ENCODE data around the gene ZC3H18.
"Not testable (repeated sequence)": the region's sequence is repeated elsewhere in the genome, so short reads cannot be mapped to it uniquely, and the experiment has no call there.

The ZC3H18 gene

GRCh38 chr16:88609426-88609825 is 39.2 kb downstream of the ZC3H18 start:
- DNase-seq: not testable (repeated sequence)

- DNase-seq: no peak
Observed at GRCh38 chr16:88610080-88610479, 39.9 kb downstream of the ZC3H18 start.

DNA sequence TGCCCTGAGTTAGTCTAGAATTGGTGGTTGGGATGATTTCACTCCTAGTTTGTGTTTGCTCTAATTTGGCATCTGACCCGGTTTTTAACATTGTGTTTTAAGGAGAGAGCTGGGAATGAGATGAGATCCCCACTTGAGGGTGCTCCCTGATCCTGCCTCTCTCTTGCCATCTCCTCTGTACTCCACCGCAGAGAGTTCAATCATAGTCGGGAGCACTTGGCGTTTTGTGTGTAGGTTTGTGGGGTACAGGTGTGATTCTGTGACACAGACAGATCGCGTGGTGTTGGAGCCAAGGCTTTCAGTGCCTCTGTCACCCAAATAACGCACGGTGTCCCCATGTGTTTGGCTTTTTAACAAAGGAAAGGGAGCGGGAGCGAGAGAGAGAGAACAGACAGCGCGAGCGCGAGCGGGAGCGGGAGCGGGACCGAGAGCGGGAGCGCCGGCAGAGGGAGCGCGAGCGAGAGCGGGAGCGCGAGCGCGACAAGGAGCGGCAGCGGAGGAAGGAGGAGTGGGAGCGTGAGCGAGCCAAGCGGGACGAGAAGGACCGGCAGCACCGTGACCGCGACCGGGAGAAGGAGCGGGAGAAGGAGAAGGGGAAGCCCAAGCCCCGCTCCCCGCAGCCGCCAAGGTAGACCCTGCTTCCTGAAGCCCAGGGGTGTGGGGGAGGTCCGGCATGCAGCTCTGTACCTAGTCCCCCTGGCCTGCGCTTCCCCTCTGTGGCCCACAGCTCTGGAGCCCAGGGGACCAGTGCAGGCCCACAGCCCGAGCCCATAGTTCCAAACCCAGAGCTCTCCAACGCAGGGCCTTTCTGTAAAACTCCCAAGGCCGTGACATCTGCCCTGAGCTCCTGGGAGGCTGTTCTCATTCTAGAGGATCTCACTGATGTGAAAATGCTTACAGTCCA is 41.0 kb downstream of the ZC3H18 start:
- no peak for DNase-seq

GRCh38 chr16:88613293-88613692 is 43.1 kb downstream of the ZC3H18 start:
- no peak for DNase-seq

DNA sequence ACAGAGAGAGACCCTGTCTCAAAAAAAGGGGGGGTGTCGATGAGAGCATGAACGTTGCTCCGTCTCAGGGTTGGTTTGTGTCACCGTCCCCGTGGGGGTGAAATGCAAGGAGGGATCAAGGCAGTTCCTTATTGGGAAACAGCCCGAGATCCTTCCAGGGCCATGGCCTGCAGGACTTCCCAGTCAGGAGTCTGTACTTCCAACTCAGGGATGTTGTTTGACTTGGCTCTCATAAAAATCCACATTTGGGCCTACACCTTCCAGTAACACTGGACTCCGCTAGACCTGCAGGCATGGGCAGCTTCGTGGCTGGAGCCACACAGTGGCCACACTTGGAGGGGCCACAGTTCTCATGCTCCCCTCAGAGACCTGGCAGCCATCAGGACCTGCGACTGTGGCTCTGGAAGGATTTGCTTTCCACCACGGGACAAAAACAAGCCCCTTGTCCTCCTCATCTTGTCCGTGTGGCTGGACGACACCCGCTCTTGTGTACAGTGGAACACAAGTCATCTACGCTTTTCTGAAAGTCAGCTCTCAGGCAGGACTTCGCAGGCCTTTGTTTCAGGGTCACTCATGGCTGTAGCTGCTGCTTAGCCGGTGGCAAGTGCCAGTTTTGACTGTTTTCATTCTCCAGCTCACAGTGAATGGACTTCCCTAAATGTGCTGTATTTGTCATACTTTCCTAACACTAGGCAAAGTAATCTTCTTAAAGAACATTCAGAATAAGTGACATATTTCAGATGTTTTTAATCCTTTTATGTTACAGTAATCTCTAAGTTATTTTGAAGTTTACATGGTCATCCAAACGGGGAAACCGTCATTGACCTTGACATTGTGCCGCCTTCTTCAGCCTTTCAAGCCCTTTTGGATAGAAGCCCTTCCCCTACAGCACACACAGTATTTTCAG is 44.0 kb downstream of the ZC3H18 start:
- no peak for DNase-seq

DNA sequence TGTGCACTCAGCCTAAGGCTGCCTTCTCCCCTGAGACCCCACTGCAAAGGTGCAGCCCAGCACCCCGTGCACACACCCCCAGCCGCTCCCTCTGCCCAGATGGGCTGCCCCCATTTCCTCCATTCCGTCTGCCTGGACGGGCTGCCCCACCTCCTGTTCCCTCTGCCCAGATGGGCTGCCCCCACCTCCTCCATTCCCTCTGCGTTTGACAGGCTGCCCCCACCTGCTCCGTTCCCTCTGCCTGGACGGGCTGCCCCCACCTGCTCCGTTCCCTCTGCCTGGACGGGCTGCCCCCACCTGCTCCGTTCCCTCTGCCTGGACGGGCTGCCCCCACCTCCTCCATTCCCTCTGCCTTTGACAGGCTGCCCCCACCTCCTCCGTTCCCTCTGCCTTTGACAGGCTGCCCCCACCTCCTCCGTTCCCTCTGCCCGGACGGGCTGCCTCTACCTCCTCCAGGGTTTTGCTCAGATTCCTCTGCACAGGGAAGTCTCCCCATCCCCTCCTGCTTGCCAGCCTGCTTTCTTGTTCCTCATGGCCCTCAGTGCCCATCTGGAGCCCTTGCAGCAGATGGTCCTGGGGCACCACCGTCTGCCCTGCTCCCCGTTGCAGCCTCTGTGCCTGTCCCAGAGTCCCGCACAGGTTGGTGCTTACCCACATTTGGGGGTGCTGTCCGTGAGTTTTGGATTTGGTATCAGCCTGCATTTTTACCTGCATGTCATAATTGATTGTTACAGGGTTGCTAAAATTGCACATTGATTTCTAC is 44.8 kb downstream of the ZC3H18 start:
- no peak for DNase-seq

GRCh38 chr16:88616320-88616719 is 46.1 kb downstream of the ZC3H18 start:
- no peak for DNase-seq

DNA sequence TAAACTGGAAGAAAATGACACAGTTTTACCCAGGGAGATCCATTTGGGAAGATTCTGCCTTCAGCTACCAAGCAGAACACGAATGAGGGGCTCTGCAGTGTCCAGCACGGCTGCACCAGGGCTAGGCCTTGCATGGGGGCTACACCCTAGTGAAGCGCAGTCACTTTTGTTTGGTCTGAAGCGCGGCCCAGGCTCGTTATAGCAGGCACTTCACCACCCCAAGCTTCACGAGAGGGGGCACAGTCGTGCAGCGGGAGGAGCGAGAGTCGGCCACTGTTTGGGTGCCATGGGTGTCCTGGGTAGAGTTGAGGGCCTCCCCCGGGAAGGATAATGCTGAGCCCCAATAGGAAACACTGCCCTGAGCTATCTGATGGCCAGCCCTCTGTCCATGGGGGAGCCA is 46.5 kb downstream of the ZC3H18 start:
- DNase-seq: no peak

DNA sequence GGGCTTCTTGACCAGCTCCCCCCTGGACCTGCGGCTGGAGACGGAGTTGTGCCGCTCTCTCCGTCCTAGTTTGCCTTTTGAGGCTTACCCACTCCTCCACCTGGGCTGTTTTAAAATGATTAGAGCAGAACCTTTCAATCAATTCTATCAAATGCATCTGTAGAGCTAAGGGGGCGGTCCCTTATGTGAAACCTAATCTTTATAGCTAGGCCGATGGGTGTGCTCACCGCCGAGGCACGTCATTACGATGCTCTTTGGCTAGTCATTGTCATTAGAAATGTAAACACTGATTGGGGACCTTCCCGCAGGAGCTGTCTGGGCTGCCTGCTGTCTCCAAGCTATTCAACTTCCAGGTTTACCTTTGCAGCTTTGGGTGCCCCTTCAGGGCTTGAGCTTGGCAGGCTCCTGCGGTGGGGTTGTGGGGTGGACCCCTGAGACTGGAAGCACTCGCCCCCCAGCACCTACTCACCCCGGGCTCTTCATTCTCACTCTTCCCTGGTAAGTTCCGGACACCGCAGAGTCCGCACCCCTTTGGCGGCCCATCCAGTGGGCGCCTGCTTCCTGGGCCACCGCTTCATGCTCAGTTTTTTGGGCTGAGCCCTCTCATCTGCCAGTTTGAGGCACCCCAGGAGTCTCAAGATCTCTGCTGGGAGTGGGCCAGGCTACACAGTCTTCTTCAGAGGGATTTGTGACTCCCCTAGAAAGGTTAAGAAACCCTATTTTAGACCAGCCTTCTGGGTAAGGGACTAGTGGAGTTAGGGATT is 47.2 kb downstream of the ZC3H18 start:
- DNase-seq: no peak

DNA sequence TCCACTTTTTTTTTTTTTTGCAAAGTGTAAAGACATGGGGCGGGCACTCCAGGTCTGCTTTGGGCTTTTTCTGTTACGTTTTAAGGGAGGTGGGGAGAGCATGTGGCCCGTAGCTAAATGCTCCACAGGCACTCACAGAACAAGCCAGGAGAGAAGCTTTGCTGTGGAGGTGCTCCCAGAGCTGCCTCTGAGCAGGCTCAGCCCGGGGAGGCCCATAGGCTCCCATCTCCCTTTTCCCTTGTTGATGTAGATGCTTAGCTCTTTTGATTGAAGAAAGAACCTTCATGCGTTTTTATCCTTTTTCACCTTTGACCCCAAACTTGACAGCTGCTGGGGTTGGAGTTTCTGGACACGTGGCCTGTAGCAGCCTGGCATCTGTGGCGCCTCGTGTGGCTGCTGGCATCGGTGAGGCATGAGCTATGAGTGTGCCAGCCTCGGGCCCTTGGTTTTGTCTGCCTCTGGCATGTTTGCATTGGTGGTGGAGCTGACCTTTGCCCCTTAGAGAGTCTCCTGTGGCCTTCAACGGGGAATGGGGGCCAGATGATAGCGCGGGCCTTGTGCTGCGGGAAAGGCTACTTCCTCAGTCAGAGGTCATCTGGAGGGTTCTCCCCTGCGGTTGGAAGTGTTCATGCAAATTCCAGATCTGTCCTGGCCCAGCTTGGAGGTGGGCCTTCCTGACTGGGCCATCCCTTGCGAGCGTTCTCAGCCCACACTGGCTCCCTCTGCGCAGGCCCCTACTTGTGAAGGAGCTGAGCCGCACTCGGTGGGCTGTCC is 48.2 kb downstream of the ZC3H18 start:
- no peak for DNase-seq

DNA sequence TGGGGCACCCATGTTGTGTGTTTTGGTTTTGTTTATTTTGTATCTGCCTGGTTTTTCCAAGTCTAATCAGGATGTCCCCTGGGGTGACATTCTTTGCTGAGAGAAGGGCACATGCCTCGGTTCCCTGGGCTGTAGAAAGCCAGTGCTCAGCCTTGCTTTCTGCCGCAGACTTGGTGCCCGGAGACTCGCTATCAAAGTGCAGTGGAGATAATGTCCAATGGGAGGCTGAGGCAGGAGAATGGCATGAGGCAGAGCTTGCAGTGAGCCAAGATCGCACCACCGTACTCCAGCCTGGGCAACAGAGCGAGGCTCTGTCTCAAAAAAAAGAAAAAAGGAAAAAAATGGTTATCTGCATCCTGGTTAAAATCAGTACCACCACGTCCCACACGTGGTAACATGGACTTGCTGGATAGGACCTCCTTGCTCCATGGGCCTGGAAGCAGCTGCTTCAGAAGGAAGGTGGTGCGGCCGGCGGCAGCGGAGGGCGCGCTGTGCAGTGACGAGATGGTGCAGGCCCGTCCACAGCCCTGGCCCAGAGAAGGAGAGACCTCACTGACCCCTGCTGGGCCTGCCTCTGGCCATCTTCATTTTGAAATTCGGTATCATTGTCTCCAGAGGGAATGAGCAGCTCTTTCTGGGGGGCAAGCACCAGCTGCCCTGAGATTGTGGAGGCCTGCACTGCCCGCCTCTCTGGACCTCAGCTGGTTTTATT is 48.9 kb downstream of the ZC3H18 start:
- no peak for DNase-seq

GRCh38 chr16:88619859-88620815 is 49.9 kb downstream of the ZC3H18 start:
- peak in 1 of 4 experiments; percentile 28 for DNase-seq

GRCh38 chr16:88622125-88622524 is 51.9 kb downstream of the ZC3H18 start:
- DNase-seq: no peak

DNA sequence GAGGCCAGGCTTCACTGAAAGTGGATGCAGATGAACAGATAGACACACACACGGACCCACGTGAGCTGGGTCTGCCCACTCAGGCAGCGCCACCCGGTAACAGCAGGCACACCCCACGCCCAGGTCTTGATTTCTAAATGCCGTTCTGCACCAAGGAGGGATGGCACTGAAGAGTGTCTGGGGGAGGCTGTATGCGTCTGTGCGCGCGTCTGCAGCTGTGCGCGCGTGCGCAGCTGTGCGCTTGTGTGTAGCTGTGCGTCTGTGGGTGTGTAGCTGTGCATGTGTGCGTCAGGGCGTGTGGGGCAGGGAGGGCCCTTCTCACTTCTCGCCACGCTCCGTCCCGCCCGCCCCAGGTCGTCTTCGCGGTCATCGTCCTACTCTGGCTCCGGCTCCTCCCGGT is 52.7 kb downstream of the ZC3H18 start:
- no peak for DNase-seq

DNA sequence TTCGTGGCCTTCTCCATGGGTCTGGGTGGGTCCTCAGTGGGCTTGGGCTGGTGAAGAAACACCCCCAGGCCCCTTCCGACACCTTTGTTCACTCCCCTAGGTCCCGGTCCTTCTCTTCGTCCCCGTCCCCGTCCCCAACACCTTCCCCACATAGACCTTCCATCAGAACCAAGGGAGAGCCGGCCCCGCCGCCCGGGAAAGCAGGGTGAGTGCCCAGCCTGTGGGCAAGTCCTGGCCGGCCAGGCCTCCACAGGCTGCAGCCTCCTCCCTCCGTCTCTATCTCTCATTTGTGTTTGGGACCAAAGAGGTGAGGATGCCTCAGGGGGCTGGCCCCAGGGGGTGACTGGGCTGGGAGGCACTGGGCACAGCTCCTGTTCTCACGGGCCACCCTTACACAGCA is 53.7 kb downstream of the ZC3H18 start:
- no peak for DNase-seq

- no peak for DNase-seq
Observed at GRCh38 chr16:88624481-88624880, 54.3 kb downstream of the ZC3H18 start.

DNA sequence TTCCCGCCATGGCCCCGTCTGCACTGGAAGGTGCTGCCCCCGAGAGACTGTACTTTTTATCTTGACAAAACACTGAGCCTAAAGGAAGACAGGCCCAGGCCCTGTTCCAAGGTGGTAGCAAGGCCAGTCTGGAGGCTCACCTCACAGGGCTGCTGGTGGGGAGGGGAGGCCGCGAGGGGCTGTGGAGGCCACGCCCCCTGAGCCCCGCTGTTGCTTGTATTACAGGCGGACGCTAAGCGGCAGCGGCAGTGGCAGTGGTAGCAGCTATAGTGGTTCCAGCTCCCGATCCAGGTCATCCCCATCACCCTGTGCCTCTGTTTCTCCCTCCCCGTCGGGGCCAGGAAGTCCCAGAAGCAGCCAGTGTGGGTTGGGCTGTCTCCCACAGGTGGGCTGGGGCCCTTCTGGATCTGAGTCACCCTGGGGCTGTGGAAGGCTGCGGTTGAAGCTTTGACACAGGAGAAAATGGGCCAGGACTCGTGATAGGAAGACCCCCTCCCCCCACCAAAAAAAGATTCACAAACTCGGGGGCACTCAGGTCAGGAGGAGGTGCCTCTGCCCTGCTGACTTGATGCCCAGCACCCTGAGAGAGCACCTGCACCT is 54.9 kb downstream of the ZC3H18 start:
- no peak for DNase-seq

- DNase-seq: no peak
Observed at GRCh38 chr16:88626646-88627045, 56.4 kb downstream of the ZC3H18 start.
